GM18909 (cell line): Measurements from ENCODE around the gene ARHGEF28.

Experiments
- ATAC-seq: cut with Tn5 transposase; IDR thresholded peaks from one replicate; pipeline ENCODE4 v1.9.1; 2021; ENCODE audit warnings: mild to moderate bottlenecking; ENCODE audit not compliant: unreplicated experiment, poor library complexity

Gene ARHGEF28

DNA sequence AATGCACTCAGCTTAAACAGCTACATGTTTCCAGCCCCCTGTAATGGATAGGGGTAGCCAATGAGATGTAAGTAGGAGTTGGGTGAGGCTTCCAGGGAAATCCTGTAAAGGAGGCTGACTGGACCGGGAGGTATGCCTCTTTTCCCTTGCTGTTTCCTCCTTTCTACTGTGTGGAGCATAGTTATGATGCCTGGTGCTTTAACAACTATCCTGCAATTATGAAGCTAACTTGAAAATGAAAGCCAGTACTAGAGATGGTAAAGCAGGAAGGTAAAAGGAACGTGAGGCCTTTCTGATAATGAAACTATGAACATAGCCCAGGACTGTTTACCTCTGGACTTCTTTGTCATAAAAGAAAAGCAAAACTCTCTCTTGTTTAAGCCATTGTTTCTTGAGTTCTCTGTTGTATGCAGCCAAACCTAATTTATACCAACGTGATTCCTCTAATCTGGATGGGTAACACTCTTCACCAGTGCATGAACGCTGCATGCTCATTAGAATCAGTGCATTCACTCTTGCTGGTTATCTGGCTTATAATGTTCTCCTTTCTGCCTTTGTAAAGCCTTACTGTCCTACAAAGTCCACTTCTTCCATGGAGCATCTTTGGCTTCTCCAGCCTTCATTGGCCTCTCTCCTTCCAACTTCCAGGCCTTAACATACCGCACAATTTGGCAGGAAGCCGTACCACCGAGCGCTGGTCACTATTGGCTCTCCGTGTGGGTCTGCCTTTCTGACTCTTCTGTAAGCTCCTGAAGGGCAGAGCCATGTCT is 8.3 kb upstream of the ARHGEF28 start:
- no peak for ATAC-seq

DNA sequence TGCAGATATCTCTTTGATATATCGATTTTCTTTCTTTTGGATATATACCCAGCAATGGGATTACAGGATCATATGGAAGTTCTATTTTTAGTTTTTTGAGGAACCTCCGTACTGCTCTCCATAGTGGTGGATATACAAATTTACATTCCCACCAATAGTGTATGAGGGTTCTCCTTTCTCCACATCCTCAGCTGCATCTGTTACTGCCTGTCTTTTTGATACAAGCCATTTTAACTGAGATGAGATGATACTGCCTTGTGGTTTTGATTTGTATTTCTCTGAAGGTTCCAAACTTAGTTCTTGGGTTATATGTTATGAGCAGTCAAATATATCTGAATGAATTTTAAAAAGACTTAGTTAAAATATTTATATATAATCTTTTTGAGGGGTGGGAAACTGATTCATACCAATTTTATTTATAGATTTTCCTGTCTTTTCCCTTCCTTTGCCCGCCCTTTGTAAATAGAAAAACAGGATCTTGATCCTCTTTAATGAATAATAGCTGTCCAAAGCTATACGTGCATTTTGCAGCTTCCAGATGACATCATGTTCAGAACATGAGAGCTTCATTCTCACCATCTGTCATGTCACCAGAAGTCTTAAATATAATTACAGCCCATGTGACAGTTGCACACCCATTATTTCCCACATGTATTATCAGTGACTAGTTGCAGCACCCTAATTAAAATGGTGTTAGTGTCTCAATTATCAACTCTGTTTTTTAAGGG is 6.2 kb upstream of the ARHGEF28 start:
- no peak for ATAC-seq

DNA sequence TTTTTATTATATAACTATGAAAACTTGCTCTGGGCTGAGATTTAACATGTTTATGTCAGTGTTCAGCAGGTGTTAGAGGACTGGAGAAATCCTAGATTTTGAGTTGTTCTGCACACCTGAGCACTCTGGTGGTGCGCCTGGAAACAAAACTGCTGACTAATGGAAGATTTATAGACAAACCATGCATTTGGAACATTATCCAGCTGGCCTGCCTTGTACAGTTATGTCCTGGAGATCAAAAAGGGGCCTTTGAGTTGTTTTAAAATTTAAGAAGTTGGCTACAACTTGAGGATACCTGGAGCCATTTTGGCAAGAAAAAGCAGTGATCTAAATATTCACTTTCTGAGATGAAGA is 5.7 kb upstream of the ARHGEF28 start:
- ATAC-seq = no peak

DNA sequence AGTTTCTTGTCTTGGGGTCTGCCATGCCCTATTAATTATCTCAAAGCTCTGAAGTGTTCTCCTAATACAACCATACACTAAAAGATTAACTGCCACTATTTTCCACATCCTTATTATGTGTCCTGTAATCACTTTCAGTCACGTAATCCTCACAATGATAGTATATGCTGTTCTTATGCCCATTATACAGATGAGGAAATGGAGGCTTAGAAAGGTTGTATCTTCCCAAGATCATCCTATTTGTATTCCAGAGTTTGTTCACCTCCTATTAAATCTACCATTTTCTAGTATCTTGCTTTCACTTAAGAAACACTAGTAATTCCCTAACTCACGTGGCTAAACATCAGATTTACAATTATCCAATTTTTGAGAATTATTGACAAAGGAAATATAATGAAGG is 2.9 kb upstream of the ARHGEF28 start:
- ATAC-seq = no peak

DNA sequence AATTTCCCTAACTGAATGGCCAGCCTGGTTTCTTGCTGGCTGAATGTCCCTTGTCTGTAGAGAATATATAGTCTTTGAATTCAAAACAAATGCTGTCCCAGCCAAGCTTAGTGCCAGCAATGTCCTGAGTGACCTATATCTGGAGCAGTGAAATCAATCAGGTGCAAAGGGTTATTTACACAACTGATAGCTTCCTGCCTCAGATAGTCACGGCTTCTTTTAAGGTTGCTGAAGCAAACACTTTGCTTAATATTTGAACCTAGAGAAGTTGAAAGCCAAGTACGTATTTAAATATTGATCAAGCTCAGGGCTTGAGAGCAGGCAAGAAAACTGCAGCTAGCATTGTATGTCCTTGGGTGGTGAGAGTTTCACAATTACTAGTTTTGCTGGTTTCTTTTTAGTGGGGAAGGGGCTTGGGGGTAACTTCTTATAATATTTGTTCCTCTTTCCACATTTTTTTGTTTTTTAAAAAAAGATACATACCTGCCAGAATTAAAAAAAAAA is 2.0 kb upstream of the ARHGEF28 start:
- no peak for ATAC-seq

DNA sequence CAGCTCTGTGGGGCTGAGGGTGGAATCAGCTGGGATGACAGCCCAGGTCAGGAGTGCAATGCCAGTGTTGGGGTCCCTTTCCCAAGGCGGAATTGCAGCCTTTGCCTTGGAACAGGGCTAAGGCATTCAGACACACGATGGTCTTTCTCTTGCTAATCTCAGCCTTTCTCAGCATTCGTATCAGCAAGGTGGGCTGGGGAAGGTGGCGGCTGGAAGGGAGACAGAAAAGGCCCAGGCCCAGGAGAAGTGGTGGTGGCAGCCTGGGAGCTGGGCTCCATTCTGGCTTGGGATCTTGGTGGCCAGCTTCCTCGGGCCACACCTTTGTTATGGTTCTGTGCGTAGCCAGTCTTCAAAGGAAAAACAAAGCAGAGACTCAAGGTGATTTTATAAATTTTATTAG is 1.1 kb upstream of the ARHGEF28 start:
- ATAC-seq = no peak

DNA sequence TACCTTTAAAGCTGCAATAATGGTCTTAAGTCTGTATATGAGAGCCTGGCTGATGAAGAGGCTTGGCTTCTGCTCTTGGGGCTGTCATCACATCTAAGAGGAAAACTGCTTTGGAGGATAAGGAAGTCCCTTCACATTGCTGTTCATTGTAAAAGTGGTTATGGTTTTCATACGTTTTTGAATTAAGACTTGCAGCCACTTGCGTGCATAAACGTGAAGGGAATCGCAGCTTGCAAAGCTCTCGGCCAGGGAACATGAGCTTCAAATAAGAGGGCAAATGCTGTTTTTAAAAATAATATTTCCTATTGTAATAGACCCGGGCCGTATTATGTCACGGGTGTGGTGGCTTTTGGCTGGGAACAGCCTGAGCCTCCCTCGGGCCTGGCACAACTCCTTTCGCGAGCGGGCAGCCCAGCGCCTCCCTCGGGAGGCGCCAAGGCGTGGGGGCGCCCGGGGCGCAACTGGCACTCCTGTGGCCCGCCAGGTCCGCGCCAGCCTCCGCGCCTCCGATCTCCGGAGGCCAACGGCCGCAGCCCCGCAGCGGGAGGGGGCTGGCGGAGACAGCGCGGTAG is 538 bp upstream of the ARHGEF28 start:
- ATAC-seq = no peak

DNA sequence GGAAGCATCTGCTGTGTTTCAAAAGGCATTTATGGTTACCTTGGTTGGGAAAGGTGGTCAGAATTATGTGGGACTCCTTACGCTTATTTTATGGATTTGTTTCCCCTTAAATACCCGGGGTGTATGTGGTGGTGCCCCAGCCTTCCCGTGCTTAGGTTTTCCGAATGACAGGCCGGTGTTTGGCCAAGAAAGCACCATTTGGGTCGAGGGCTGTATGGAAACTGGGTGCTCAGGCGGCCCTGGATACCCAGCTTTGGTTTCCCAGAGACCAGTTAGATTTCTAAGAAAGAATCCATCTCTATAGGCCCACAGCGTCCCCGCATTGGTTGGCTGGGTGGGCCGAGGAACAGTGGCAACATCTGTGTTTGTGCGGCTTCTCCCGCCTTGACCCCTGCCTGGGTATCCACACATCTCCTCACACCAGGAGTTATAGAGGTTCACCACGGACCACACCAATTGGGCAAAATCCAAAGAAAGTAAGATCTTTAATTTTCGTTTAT is 868 bp downstream of the ARHGEF28 start:
- ATAC-seq = no peak

DNA sequence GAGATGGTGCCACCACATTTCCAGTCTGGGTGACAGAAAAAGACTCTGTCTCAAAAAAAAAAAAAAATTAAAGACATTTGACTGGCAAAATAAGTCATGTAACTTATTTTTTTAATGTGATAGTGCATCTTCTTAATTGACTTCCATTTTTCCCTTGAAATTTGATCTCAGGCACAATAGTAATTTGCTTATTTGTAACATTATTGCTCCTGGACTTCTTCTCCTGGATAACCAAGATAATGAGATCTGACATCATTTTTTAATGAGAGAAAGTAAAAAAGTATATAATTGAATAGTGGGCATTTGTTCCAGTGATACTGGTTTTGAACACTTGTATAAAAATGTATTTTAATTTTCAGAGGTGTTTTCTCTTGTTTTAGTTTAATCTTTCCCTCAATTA is 3.5 kb downstream of the ARHGEF28 start:
- no peak for ATAC-seq

DNA sequence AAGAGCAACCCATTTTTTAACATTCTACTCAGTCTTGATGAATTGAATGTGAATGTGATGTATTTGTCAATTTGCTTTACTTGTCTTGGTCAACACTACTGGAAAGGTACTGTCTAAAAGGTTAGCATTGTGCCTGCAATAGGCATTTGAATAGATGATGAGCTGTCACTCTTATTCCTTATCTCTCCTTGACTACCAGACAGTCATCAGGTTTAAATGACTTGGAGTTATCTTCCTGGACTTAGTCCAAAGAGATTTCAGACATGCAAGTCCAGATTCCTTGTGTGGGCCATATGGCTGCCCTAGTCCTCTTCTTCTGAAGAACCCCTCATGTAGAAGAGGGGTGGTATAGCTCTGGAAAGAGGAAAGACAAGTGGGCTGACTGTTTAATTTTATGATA is 4.8 kb downstream of the ARHGEF28 start:
- no peak for ATAC-seq

DNA sequence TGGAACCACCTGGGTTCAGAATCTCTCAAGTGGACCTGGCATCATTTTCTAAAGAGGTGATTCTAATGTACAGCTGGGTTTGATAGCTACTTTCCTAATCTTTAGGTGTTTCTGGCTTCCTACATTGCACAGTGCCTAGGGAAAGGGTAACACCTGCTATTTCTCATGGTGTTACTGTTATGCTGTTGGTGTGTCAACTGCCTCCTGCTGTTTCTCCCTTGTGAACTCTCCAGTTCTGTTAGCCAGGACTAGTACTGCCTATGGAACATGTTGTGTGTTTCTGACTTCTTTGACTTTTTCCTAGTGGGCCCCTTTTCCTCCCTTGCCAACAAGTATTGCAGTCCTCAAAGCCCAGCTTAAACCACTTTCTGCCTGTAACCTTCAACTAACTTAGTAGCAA is 5.5 kb downstream of the ARHGEF28 start:
- no peak for ATAC-seq

DNA sequence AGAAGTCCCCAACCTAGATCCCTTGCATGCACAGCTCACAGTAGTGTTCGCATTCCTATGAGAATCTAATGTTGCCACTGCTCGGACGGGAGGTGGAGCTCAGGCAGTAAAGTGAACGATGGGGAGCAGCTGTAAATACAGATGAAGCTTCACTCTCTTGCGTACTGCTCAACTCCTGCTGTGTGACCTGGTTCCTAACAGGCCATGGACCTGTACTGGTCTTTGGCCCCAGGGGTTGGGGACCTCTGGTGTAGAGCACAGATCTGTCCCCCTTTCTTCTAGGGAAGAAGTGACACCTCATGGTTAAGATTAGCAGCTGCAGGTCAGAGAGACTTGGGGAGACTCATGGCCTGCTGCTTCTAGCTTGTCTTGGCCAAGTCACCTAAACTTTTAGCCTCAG is 7.1 kb downstream of the ARHGEF28 start:
- ATAC-seq = no peak

DNA sequence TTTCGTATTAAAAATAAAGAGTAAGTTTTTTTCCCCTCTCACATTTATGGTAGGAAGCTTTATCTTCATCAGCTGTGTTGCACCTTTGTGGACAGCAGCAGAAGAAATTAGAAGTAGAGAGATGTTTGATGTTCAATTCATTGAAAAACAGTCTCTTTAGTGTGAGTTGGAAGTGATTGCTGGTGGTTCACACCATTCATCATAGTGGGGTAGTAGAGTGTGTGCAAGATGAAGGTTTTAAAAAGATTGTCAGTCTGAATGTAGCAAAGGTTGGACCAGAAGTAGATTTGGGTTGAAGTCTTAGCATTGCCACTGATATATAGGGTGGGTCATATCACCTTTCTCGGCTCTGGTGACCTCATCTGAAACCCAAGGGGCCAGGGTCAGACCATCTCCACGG is 10.4 kb downstream of the ARHGEF28 start:
- ATAC-seq = no peak

DNA sequence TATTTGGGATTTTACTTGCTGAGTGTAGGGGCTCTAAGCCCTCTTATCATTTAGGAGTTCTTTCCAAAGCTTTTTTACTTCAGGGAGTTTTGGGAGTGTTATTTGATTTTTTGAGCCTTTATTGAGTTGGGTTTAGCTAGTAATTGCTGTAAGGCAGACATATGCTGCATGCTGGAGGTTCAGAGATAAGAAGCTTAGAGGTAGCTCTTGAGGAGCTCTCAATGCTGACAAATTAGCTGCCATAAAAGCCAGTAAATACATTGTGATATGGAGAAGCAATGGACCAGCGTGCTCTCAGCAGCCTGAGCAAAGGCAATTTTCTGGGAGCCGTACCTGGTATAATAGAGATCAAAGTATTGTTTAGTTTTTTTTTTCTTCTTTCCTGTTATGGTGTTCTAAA is 11.6 kb downstream of the ARHGEF28 start:
- no peak for ATAC-seq

DNA sequence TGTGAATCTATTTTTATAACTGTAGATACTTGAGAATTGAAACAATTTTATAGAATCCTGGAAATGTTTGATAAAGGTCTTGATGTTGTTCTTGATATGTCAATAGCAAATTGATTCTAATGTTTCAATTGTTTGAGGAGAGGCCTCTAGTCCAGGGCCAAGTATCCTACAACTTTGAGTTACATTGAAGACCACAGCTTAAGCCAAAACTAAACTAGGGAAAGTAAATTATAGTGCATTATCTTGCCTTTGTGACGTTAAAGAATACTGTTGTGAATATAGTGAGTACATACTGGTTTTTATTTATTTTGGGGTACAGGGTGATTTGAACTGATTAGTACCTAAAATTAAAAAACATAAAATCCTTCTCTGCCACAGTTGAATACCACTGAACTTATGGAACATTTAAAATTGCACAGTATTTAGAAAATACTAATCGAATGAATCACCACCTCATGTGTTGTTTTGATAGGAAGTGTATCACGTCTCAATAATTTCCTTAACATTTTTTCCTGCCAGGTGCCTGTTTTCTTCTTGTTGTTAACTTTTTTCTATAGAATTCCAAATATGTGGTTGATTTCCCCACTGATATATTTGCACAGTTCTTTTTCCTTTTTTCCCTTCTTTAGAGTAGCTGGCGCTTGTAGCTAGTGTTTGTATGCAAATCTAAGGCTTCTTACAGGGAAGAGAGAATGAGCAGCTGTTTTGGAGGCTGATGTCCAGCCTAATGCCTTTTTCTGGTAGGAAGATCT is 12.5 kb downstream of the ARHGEF28 start:
- no peak for ATAC-seq

DNA sequence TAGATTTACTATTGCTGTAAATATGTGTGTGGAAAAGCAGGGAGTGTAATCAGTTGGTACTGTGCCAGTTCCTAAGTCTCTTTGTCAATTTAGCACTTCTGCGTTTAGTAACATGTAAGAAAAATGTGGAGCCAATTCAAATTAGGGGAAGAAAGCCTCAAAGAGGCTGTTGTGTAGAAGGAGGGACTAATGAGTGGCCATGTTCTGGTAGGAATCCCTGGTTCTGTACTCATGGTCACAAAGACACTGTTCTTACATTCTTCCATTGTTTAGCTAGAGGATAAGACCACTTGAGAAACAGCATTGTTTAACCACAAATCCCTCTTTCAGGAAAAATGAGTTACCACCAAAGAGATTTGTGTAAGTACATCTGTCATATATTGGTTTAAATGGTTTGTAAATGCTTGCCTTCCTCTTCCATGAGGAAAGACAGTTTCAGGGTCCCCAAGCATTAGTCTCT is 14.9 kb downstream of the ARHGEF28 start:
- no peak for ATAC-seq

DNA sequence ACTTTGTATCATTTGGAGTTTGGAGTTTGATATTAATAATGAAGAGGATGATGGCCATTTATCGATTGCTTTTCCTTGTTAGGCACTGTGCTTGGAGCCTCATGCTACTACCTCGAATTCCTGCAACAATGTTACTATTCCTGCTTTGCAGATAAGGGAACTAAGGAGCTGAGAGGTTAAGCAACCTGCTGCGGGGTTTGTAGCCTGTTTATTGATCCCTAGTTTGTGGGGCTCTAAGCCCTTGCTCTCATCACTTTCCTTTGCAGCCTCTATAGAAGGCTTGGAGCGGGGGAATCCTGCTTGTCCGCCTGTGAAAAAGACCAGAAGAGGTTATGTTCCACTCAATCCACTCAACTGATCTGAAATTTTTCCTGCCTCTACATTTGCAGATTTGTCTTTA is 15.8 kb downstream of the ARHGEF28 start:
- no peak for ATAC-seq

DNA sequence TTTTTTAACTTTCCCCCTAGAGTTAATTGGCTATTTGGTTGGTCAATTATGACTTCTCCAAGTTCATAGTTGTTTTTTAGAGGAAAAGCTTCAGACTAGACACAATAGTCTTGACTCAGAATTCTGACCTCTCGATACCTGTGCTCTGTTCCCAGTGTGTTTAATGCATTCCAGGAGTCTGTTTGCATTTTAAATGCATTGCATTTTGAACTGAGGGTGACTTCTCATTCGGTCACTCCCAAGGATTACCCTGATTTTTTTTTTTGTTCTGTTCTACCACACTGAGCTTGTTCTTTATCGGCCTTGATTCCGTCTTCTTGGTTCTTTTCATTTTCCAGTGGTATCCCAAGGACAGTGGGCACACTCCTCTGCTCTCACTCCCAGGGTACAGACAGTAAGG is 16.3 kb downstream of the ARHGEF28 start:
- ATAC-seq = no peak

DNA sequence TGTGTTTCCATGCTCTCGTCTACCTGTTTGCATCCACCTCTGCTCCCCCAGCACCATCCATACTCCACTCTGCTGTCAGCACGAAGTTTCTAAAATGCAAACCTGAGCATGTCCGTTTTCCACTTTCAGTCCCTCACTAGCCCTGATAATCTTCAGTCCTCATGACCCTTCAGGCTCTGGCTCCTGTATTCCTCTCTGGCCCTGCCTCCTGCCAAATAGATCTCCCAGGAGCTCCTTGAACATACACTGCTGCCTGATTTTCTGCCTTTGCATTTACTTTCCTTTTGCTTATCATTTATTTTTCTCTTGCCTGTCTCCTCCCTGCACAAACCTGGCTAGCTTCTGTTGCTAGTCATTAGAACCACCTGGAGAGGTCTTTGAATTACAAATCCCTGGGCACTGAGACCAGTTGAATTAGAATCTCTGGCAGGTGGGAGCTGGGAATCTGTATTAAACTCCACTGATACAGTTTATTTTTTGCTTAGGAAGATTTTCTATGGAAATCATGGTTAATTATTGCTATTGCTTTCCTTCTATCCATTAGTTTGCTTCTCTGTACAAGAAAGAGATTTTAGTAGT is 18.5 kb downstream of the ARHGEF28 start:
- ATAC-seq = no peak

DNA sequence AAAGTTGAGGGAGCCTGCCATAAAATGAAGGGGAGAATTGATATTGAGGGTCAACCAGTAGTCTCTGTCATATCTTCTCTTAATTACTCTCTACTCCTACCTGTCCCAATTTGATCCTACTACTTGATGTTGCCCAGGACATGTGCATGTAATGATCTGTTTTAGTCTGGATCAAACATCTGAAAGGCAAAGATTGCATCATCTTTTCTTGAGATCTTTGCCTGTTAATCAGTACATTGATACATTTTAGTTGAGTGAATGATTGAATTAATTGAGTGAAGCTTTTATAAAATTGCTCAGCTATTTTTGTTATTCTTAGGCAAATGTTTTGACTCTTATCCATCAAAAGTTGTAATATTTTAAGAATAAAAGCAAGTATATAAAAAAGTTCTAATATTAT is 21.7 kb downstream of the ARHGEF28 start:
- ATAC-seq = no peak
